ENCODE results near the gene DENND1B. TPM values are rescaled to one million over a fixed set of nuclear protein-coding genes. Genes with fewer than 3 reads are reported as not detected.

Gene DENND1B
- total RNA-seq, 1 experiment from 2014 or later: 20.9 TPM

Other genes starting within 250 kb of the DENND1B start
- gene C1orf53, start 127.2 kb upstream of the DENND1B start, total RNA-seq (2022): 10.7 and 15.1 TPM in 2 replicates
- not detected in 2 replicates for gene LHX9, start 141.9 kb upstream of the DENND1B start, total RNA-seq (2022)